Lung (tissue), 12 donors: ENCODE data around the gene CD48. TPM values are rescaled to one million over a fixed set of nuclear protein-coding genes. Genes with fewer than 3 reads are reported as not detected.
A peak's percentile ranks its signal among the peaks of the same experiment; 100 is the strongest.

Source experiments
- ATAC-seq: fragments of 200-7000 bp; cut with Tn5 transposase; one replicate; pipeline ENCODE4 v1.9.1; 2020; ENCODE audit warnings: moderate number of reproducible peaks; ENCODE audit not compliant: insufficient read depth, low FRiP score
- DNase-seq, 3 donors: peaks; one replicate each; pipeline ENCODE4 v3.0.0-alpha.2; 2013 to 2017
- H3K27ac ChIP-seq, 2 donors: one replicate each; pipeline ENCODE4 v1.5.1; 2013; ENCODE audit warnings: mild to moderate bottlenecking in 2 of 2, moderate library complexity in 2 of 2, control low read depth in 1 of 2, inconsistent platforms in 1 of 2, low read depth in 1 of 2, low read length in 1 of 2
- H3K27me3 ChIP-seq, 3 donors: one replicate each; pipeline ENCODE4 v1.5.1; 2013; ENCODE audit warnings: low read length in 2 of 3; ENCODE audit not compliant: control insufficient read depth in 3 of 3, insufficient read depth in 3 of 3
- H3K36me3 ChIP-seq, 4 donors: one replicate each; pipeline ENCODE4 v1.5.1; 2013; ENCODE audit warnings: low read length in 4 of 4, mild to moderate bottlenecking in 1 of 4, moderate library complexity in 1 of 4; ENCODE audit not compliant: control insufficient read depth in 4 of 4, insufficient read depth in 4 of 4
- H3K4me1 ChIP-seq, 5 donors: one replicate each; pipeline ENCODE4 v1.5.1; 2013; ENCODE audit warnings: low read length in 5 of 5, mild to moderate bottlenecking in 2 of 5, moderate library complexity in 1 of 5; ENCODE audit not compliant: control insufficient read depth in 5 of 5, insufficient read depth in 5 of 5
- H3K4me3 ChIP-seq: one replicate; pipeline ENCODE4 v1.5.1; 2013; ENCODE audit warnings: mild to moderate bottlenecking, control low read depth, moderate library complexity
- H3K9ac ChIP-seq, 2 donors: one replicate each; pipeline ENCODE4 v1.5.1; 2013; ENCODE audit warnings: low read length in 2 of 2, control low read depth in 1 of 2; ENCODE audit not compliant: insufficient read depth in 1 of 2
- H3K9me3 ChIP-seq, 4 donors: one replicate each; pipeline ENCODE4 v1.5.1; 2013; ENCODE audit warnings: low read length in 3 of 4, mild to moderate bottlenecking in 1 of 4, moderate library complexity in 1 of 4; ENCODE audit not compliant: control insufficient read depth in 4 of 4, insufficient read depth in 3 of 4
- CTCF ChIP-seq: IDR thresholded peaks from 2 replicates; pipeline ENCODE4 v1.5.1; 2012; ENCODE audit warnings: mild to moderate bottlenecking; ENCODE audit errors: control extremely low read depth, extremely low read depth
- WGBS, 2 donors: extraction: QIAGEN DNeasy Blood & Tissue Kit; methylation state at CpG; one replicate each; pipeline ENCODE4 v1.1.7; 2013; 5-methylcytosine and 5-hydroxymethylcytosine counted together
- polyA plus RNA-seq, 2 donors: library from polyadenylated mRNA; stranded (reverse); fragments of 200-250 nt; gene quantifications; one replicate each; pipeline ENCODE4 v1.2.1, GENCODE V29; 2013
- total RNA-seq, 2 donors: library from RNA; depleted of rRNA in 1 of 2; stranded (reverse); fragments of >200 nt in 1 of 2; gene quantifications; one replicate each; pipeline ENCODE4 v1.2.1, GENCODE V29; 2014 to 2021
- donor health status: control.
- donor health status: control.
- donor health status: Bipolar disorder and iron deficiency.
- donor health status: healthy.
- donor health status: DM: yes; HTN: yes; CAD: no.

CD48 gene
- total and polyA plus RNA-seq, 4 donors = 16.4 to 126 (median 25.6) TPM

GRCh38 chr1:160748181-160748877 lies 36.7 kb upstream of the CD48 start:
- DNase-seq = no peak
- WGBS, 2 donors = 82 to 88% methylated on average over 10 of the region's 10 CpGs
- Histone ChIP-seq H3K36me3 (no peaks in the 10 kb centered on the region), H3K27me3 (no peaks in the 10 kb centered on the region), H3K4me3 (no peak overlapping the region), H3K9me3 (no peaks in the 10 kb centered on the region), H3K9ac (no peak overlapping the region), H3K27ac (no peak overlapping the region), H3K4me1 (peaks cover 0 to 1% (median 0%) of the 10 kb centered on the region in 5 donors)
- TF ChIP-seq CTCF = no peak
- ATAC-seq = peak; percentile 38

- no peaks in the 10 kb centered on the region for H3K9me3 ChIP-seq
- H3K27me3 ChIP-seq = no peaks in the 10 kb centered on the region
- H3K27ac ChIP-seq = no peak overlapping the region
- no peaks in the 10 kb centered on the region for H3K36me3 ChIP-seq
- peaks cover 0 to 1% (median 0%) of the 10 kb centered on the region in 5 donors for H3K4me1 ChIP-seq
- no peak overlapping the region for H3K9ac ChIP-seq
- no peak for TF ChIP-seq CTCF
- H3K4me3 ChIP-seq = no peak overlapping the region
- ATAC-seq = no peak
- DNase-seq = no peak
These were observed 36.1 kb upstream of the CD48 start for GRCh38 chr1:160747717-160748116.

- Histone ChIP-seq H3K36me3 (no peaks in the 10 kb centered on the region), H3K27me3 (no peaks in the 10 kb centered on the region), H3K9ac (no peak overlapping the region), H3K4me3 (no peak overlapping the region), H3K9me3 (peaks cover 0 to 2% (median 0%) of the 10 kb centered on the region in 4 donors), H3K4me1 (peaks cover 0 to 1% (median 0%) of the 10 kb centered on the region in 5 donors), H3K27ac (no peak overlapping the region)
- no peak for TF ChIP-seq CTCF
- DNase-seq (no peak), ATAC-seq (no peak)
- WGBS, 2 donors = 78 to 85% methylated on average over 7 of the region's 7 CpGs
These were observed 35.3 kb upstream of the CD48 start for GRCh38 chr1:160746836-160747500.
